C4-2B (cell line): ENCODE measurements around the gene ELMO3.

ENCODE experiments used
- ZFX ChIP-seq: fragments of 450-650 bp; IDR thresholded peaks from 2 replicates; pipeline ENCODE4 v1.6.1; 2017
- TF ChIP-seq, protein P1 (sequence below): fragments of 450-650 bp; conservative IDR thresholded peaks from 2 replicates; pipeline ENCODE4 v1.5.1; 2017; ENCODE audit warnings: mild to moderate bottlenecking

DNA sequence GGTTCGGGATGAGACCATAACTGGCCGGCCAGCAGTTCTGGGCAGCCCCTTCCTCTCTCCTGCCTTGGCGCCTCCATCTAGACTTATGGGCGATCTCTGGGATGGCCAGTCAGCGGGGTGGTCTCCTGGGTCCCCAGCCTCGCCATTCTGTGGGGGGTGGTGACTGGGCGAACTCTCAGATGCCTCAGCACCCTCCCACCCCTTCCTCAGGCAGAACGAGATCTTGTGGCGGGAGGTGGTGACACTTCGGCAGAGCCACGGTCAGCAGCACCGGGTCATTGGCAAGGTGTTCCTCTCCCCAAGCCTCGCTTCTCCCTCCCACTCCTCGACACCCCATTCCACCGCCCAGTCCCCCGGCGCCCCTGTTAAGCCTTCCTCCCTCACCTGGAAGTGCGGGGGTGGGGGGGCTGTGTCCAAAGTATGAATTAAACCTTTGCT, 32.8 kb upstream of the ELMO3 start:
- TF ChIP-seq, protein P1, sequence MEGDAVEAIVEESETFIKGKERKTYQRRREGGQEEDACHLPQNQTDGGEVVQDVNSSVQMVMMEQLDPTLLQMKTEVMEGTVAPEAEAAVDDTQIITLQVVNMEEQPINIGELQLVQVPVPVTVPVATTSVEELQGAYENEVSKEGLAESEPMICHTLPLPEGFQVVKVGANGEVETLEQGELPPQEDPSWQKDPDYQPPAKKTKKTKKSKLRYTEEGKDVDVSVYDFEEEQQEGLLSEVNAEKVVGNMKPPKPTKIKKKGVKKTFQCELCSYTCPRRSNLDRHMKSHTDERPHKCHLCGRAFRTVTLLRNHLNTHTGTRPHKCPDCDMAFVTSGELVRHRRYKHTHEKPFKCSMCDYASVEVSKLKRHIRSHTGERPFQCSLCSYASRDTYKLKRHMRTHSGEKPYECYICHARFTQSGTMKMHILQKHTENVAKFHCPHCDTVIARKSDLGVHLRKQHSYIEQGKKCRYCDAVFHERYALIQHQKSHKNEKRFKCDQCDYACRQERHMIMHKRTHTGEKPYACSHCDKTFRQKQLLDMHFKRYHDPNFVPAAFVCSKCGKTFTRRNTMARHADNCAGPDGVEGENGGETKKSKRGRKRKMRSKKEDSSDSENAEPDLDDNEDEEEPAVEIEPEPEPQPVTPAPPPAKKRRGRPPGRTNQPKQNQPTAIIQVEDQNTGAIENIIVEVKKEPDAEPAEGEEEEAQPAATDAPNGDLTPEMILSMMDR, result no peak
- TF ChIP-seq ZFX, result no peak
